ENCODE measurements around the gene SURF1.
"Not testable (repeated sequence)": the region's sequence is repeated elsewhere in the genome, so short reads cannot be mapped to it uniquely, and the experiment has no call there.

The SURF1 gene

DNA sequence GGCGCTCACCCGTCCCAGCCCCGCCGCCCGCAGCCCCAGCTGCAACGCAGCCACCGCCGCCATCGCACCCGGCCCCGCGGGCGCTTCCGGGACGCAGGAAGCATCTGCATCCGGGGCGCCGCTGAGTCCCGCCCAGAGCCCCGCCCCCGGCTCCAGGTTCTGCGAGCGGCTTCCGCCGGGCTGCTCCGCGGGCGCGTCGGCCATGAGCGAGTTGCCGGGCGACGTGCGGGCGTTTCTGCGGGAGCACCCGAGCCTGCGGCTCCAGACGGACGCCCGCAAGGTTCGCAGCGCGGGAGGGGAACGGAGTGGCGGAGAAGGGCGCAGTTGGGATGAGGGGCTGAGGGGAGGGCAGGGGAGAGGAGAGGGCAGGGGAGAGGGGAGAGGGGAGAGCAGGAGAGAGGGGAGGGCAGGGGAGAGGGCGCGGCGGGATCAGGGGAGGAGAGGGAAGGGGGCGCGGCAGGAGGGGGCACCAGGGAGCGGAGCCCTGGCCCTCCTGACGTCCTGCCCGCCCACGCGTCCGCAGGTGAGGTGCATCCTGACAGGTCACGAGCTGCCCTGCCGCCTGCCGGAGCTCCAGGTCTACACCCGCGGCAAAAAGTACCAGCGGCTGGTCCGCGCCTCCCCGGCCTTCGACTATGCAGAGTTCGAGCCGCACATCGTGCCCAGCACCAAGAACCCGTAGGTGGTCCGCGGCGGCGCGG lies at the start of gene SURF1, which contains the start of gene SURF2:
Gene SURF1, minus strand, starts transcription at position 97 of the 701 bp plus-strand sequence. Its CDS starts 34 bp downstream, at position 63.
Gene SURF2, plus strand, starts transcription at position 160 of the 701 bp plus-strand sequence. Its CDS starts 43 bp downstream, at position 203.
- peak; percentile 94 for DNase-seq

DNA sequence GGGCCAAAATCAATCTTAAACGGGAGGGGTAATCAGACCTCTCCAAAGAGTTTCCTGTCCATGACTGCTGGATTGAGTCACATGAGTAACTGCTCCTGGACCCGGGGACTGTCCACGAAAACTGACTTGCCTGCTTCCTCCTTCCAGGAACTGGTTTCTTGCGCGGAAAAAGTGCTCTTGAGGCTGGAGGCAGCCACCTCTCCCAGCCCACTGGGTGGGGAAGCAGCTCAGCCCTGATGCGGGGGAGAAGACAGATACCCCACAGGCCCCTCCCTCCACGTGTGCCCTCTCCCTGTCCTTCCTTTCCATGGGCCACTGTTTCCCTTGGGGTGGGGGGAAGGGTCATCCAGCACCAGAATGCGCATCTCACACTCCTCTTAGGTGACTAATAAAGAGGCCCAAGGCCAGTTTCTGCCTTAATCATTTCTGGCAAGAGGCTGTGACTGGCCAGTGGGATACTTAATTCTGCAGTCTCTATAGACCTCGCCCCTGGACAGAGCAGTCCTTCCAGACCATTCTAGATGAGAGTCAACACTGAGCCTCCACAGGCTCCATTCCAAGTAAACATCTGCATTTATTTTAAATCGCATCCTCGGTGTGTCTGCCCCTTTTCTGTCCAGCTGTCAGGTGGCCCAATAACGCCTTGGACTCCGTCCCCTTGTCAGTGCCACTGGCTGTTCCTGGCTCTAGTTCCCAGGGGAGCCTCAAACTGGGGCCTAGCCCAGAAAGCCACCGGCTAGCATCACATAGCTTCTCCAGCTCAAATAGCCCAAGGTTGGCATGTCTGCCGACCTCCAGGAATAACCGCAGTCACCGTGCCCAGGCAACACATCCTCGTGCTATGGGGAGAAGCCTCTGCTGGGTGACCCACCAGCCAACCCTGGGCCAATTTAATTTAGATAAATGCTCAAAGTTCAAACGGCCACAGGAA lies 49.5 kb upstream of the SURF1 start:
- no peak for DNase-seq

DNA sequence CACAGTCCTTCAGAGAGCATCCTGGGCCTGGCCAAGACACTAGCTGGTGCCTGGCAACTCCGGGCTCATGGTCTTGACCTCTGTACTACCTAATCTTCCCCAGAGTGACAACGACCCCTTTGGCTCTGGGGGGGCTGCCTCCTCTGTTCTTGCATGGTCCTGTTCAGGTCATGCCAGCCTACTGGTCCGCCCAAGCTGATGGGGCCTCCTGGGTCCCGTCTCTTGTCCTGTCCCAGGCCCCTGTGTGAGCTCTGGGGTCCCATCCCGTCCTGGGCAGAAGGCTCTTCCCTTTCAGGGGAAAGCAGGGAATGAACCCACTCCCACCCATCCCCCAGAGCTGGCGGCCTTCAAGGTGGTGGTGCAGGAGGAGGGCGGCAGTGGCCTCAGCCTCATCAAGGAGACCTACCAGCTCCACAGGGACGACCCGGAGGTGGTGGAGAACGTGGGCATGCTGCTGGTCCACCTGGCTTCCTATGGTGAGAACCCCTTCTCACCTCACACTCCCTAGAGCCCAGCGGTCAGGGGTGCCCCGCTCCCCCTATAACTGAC lies 48.2 kb upstream of the SURF1 start:
- DNase-seq: no peak

- DNase-seq: peak; percentile 94
Measured at GRCh38 chr9:133403766-133404453, 47.6 kb upstream of the SURF1 start.

GRCh38 chr9:133402689-133403088 lies 46.4 kb upstream of the SURF1 start:
- no peak for DNase-seq

GRCh38 chr9:133401588-133401987 lies 45.3 kb upstream of the SURF1 start:
- DNase-seq: no peak

GRCh38 chr9:133400292-133400691 lies 44.0 kb upstream of the SURF1 start:
- no peak for DNase-seq

DNA sequence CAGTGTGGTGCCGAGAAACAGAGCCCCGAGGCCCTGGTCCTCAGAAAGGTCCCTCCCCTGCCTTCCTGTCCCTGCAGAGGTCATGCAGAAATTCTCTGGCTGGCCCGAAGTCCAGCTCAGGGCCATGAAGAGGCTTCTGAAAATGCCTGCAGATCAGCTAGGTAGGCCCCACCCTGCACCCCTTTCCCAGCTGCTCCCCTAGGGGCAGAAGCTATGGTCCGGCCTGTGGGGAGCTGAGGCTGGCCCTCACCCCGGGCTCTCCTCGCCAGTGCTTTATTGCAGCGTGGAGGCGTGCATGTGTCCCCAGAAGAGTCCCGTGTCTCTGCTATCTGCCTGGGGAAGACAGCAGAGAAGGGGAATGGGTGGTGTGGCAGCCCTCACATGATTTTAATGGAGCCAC lies 41.6 kb upstream of the SURF1 start:
- DNase-seq: no peak

DNA sequence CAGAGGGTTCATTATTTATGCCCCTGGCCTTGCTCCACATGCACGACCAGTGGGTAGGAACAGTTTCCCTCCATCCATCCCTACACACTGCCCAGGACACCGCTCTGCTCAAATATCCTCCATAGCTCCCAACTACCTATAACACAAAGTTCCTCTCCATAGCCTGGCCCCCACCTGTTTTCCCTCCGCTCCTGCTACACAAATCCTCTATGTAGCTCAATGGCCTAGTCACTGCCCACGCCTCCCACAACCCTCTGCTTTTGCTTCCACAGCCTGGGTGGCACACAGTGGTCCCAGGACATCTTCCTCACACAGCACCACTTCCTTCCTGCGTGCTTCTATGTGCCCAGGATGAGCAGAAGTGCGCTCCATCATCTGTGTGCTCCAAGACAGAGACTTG lies 41.1 kb upstream of the SURF1 start:
- DNase-seq: no peak

DNA sequence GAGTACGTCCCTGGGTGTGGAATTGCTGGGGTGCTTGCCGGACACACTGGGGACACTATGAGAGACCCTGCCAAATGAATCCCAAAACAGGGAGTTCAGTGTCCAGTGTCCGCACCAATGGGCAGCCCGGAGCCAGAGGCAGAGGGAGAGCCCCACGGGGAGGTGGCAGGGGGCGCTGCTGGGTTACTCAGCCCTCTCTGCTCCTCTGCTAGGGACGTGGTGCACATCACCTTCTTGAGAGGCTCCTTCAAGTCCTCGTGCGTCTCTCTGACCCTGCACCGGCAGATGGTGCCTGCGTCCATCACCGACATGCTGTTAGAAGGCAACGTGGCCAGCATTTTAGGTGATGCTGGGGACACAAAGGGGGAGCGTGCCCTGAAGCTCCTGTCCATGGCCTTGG lies 40.7 kb upstream of the SURF1 start:
- peak; percentile 41 for DNase-seq

GRCh38 chr9:133394687-133395271 lies 38.5 kb upstream of the SURF1 start:
- no peak for DNase-seq

GRCh38 chr9:133393399-133393798 lies 37.1 kb upstream of the SURF1 start:
- no peak for DNase-seq

DNA sequence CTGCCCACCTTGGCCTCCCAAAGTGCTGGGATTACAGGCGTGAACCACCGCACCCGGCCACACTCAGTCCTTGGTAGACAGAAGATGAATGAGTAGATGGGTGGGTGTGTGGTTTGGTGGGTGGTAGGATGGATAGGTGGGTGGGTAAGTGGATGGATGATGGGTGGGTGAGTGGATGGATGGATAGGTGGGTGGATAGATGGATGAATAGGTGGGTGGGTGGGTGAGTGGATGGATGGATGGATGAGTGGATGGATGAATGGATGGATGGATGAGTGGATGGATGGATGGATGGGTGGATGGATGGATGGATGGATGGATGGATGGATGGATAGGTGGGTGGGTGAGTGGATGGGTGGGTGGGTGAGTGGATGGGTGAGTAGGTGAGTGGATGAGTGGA lies 36.0 kb upstream of the SURF1 start:
- DNase-seq: not testable (repeated sequence)

- DNase-seq: not testable (repeated sequence)
Measured at GRCh38 chr9:133391449-133391848, 35.2 kb upstream of the SURF1 start.

- no peak for DNase-seq
Measured at GRCh38 chr9:133390713-133391112, 34.4 kb upstream of the SURF1 start.

DNA sequence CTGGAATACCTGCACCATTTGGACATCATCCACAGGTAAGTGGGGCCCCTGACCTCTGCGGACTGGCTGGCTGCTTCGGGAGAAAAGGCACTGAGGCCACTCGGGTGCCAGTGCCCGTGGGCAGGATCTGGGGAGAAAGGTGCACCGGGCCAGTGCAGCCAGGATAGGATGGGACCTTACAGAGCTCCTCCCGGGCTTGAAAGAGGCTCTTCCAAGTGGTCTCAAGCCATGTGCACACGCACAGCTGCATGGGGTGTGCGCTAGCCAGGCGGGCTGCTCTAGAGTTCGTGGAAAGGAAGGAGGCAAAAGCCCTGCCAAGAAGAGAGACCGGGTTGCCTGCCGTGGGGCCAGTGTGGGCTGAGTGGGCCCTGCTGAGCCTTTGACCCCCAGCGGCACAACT lies 33.3 kb upstream of the SURF1 start:
- no peak for DNase-seq

DNA sequence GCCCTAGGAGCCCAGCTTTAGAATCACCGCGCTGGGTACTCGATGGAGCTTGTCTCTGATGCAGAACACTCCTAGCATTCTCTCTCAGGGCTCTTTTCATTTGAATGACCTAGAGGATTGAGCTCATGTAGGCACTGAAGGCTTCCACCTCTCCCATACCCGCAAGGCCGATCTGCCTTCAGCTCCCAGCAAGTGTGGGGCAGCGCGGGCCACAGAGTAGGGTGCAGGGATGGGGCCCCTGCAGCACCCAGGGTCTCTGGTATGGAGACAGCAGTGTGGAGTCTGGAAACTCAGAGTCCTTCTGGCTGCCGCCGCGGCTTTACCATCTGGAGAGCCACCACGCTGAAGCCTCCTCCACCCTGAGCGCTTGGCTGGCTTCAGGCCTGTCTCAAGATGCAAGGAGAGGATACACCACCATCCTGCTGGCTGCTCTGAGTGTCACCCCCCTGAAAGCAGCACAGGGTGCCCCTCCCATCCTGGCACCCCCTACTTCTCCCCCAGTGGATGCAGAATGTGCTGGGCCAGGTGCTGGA lies 32.8 kb upstream of the SURF1 start:
- no peak for DNase-seq

DNA sequence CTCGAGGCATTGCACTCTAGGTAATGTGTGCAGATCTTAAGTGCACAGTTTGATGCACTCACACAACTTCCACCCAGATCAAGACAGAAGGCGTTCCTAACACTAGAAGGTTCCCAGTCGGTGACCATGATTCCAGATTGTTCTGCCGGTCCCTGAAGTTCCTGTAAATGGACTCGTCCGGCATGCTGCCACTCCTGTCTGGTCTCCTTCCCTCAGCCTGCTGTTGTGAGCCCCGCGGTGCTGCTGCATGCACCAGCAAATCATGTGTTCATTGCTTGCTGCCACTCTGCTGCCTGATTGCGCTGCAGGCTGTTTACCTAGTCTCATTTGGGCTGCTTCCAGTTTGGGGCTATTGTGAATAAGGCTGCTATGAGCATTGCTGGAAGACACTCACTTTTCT lies 31.4 kb upstream of the SURF1 start:
- DNase-seq: no peak

GRCh38 chr9:133386338-133386737 lies 30.1 kb upstream of the SURF1 start:
- DNase-seq: no peak

GRCh38 chr9:133385452-133385851 lies 29.2 kb upstream of the SURF1 start:
- no peak for DNase-seq

- no peak for DNase-seq
Measured at GRCh38 chr9:133384736-133385321, 28.5 kb upstream of the SURF1 start.

GRCh38 chr9:133383438-133383837 lies 27.2 kb upstream of the SURF1 start:
- no peak for DNase-seq

Measured in DMS53 (cell line).